Prostate gland (tissue), 2 donors: Measurements from ENCODE around the gene ZC3H12A. TPM values are rescaled to one million over a fixed set of nuclear protein-coding genes. Genes with fewer than 3 reads are reported as not detected.

ENCODE experiments used
- DNase-seq: peaks from one replicate; pipeline ENCODE4 v3.0.0-alpha.2; 2019; ENCODE audit warnings: low spot score
- H3K27ac ChIP-seq, 2 donors: fragments of 200-600 bp; sonication (generic); 2 replicates each; pipeline ENCODE4 v1.5.1; 2017 to 2019
- H3K27me3 ChIP-seq: fragments of 200-600 bp; sonication (generic); replicated peaks from 2 replicates; pipeline ENCODE4 v1.5.1; 2019; ENCODE audit not compliant: insufficient read depth
- H3K36me3 ChIP-seq, 2 donors: fragments of 200-600 bp; sonication (generic); 1 replicate in 1 of 2; 2 replicates in 1 of 2; pipeline versions ENCODE4 v1.5.1 to v1.8.1; 2017 to 2019
- H3K4me1 ChIP-seq: fragments of 200-600 bp; sonication (generic); replicated peaks from 2 replicates; pipeline ENCODE4 v1.5.1; 2019
- H3K4me3 ChIP-seq, 2 donors: fragments of 200-600 bp; sonication (generic); 2 replicates each; pipeline ENCODE4 v1.5.1; 2017 to 2019
- H3K9me3 ChIP-seq: fragments of 200-600 bp; sonication (generic); 2 replicates; pipeline ENCODE4 v1.5.1; 2017
- POLR2A ChIP-seq: fragments of 450-650 bp; IDR thresholded peaks from one replicate; pipeline ENCODE4 v1.6.1; 2016; ENCODE audit warnings: antibody characterized with exemption, mild to moderate bottlenecking
- POLR2AphosphoS5 ChIP-seq: sonication (generic); formaldehyde crosslinking; IDR thresholded peaks from one replicate; pipeline ENCODE4 v1.6.1; 2017; ENCODE audit warnings: antibody characterized with exemption
- WGBS: methylation state at CpG from one replicate; pipeline ENCODE4 v1.1.5; 2018; 5-methylcytosine and 5-hydroxymethylcytosine counted together
- intact Hi-C: fragments of 100-400 bp; cut with DNase I; formaldehyde crosslinking; loops from one replicate; pipeline ENCODE4 v1.14.2; 2022
- total RNA-seq, 2 donors: library from RNA; depleted of rRNA; stranded (reverse); fragments of >200 nt; gene quantifications; one replicate each; pipeline ENCODE4 v1.1.0, GENCODE V29; 2016
- TF ChIP-seq, protein P1 (sequence below), 4 experiments: fragments of 200-600 bp in 2 of 4; fragments of 450-650 bp in 2 of 4; sonication (generic) in 2 of 4; IDR thresholded peaks; 1 replicate in 3 of 4; 2 replicates in 1 of 4; pipeline ENCODE4 v1.5.1; 2016 to 2019; ENCODE audit warnings: antibody characterized with exemption in 4 of 4, mild to moderate bottlenecking in 2 of 4, moderate library complexity in 2 of 4

Gene ZC3H12A
- total RNA-seq, 2 donors from 2014 or later = 74.4 to 97.1 TPM

DNA sequence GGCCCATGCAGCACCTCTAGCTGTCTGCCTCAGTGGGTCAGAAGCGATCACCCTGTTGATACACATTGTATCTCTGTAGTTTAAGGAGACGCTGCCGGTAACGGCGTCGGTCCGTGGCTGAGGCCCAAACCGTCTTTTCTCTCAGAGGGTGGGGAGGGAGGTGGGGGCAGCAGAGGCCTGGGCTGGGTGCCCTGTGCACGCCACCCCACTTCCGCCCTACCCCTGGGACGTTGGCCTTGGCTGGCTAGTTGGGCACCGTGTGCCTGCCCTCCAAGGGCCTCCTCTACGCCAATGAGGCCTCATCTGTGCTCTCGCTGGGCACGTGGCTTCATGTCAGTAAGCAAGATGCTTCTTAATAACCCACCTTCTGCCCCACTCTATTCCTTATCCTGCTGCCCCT is 9.4 kb downstream of the ZC3H12A start:
- peaks cover 32 to 36% of the 10 kb centered on the region in 2 donors for H3K36me3 ChIP-seq
- no peak overlapping the region for H3K4me3 ChIP-seq
- H3K9me3 ChIP-seq = no peaks in the 10 kb centered on the region
- intact Hi-C loops = no loop called here
- WGBS = 77% methylated on average over 15 of the region's 15 CpGs
- peak overlapping the region; percentile 94 to 97 for H3K27ac ChIP-seq
- H3K27me3 ChIP-seq = no peaks in the 10 kb centered on the region
- TF ChIP-seq POLR2A = no peak
- TF ChIP-seq POLR2AphosphoS5 = no peak
- TF ChIP-seq, protein P1, sequence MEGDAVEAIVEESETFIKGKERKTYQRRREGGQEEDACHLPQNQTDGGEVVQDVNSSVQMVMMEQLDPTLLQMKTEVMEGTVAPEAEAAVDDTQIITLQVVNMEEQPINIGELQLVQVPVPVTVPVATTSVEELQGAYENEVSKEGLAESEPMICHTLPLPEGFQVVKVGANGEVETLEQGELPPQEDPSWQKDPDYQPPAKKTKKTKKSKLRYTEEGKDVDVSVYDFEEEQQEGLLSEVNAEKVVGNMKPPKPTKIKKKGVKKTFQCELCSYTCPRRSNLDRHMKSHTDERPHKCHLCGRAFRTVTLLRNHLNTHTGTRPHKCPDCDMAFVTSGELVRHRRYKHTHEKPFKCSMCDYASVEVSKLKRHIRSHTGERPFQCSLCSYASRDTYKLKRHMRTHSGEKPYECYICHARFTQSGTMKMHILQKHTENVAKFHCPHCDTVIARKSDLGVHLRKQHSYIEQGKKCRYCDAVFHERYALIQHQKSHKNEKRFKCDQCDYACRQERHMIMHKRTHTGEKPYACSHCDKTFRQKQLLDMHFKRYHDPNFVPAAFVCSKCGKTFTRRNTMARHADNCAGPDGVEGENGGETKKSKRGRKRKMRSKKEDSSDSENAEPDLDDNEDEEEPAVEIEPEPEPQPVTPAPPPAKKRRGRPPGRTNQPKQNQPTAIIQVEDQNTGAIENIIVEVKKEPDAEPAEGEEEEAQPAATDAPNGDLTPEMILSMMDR (IDR thresholded peaks at IDR 0.05) = no peak
- DNase-seq = no peak
- H3K4me1 ChIP-seq = peaks cover 62% of the 10 kb centered on the region

DNA sequence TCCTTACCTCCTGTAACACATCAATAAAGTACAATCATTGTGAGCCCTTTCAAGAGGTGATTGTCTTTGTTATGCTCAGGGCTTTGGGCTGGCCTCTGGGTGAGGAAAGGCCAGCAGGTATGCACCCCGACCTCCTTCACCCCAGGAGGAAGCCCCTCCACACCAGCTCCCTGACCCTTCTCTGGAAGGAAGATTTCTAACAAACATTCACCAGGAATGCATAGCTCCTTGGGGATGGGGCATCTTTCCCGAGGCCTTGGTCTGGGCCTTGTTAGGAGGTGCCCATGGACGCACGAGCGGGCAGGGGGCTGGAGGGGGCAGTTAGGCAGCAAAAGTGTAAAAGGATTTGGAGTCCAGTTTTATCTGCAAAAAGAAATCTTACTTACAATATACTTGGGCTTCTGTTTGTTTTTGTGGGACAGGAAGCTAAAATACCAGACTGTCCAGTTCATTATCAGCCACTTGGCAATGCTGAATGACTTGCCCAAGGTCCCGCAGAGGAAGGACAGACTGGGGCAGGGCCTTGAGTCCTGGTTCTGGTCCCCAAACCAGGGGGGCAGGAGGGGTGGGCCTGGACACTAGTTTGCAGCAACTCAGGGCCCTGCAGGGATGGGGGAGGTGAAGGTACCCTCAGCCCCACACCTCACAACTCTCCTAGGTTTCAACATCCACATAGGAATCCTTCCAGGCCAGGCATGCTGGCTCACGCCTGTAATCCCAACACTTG is 10.1 kb downstream of the ZC3H12A start:
- peaks cover 32 to 35% of the 10 kb centered on the region in 2 donors for H3K36me3 ChIP-seq
- TF ChIP-seq POLR2A (no peak), POLR2AphosphoS5 (peak; percentile 50)
- H3K4me1 ChIP-seq = peaks cover 58% of the 10 kb centered on the region
- intact Hi-C loops = no loop called here
- H3K9me3 ChIP-seq = no peaks in the 10 kb centered on the region
- peak overlapping the region; percentile 94 to 97 for H3K27ac ChIP-seq
- 40% methylated on average over 7 of the region's 7 CpGs for WGBS
- no peaks in the 10 kb centered on the region for H3K27me3 ChIP-seq
- DNase-seq = no peak
- H3K4me3 ChIP-seq = no peak overlapping the region

DNA sequence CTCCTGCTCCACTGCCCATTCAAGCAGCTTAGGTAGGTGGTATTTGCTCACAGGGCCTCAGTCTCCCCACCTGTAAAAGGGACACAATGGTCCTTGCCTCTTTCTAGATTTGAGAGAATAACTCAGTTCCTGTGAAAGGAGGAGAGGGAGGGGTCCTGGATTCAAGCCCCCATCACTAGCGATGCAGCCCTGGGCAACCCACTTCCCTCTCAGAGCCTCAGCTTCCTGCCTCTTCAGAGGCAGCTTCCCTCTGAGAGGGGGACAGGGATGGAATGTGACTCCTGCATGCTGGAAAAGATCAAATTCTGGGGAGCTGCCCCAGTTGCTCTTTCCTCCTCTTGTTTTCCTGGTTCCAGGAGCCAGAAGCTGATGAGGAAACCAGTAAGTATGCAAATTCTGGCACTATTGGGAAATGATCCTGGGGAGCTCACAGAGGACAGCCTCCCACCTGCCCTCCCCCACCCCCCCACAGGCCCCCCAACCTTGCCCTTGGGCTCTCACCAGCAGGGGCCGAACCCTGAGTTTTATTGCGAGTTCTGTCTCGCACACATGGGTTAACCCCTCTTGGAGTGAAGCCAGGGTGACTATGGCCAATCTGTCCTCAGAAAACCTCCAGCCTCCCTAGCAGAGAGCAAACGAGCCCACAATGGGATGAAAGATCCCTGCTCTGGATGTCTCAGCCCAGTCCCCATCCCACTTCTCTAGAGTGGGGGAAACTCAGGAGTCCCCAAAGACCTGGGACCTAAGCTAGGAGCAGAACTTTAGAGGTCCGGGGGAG is 11.7 kb downstream of the ZC3H12A start:
- TF ChIP-seq, protein P1 (IDR thresholded peaks at IDR 0.05) = no peak
- 37% methylated on average over 6 of the region's 6 CpGs for WGBS
- Histone ChIP-seq H3K27me3 (no peaks in the 10 kb centered on the region), H3K9me3 (no peaks in the 10 kb centered on the region), H3K4me3 (no peak overlapping the region), H3K27ac (peak overlapping the region; percentile 94 to 97), H3K36me3 (peaks cover 25 to 26% of the 10 kb centered on the region in 2 donors), H3K4me1 (peaks cover 45% of the 10 kb centered on the region)
- DNase-seq = no peak
- intact Hi-C loops = loop anchor here (2.0 kb wide), 1 partner anchor 31 kb away; no protein-coding TSS in a partner anchor

DNA sequence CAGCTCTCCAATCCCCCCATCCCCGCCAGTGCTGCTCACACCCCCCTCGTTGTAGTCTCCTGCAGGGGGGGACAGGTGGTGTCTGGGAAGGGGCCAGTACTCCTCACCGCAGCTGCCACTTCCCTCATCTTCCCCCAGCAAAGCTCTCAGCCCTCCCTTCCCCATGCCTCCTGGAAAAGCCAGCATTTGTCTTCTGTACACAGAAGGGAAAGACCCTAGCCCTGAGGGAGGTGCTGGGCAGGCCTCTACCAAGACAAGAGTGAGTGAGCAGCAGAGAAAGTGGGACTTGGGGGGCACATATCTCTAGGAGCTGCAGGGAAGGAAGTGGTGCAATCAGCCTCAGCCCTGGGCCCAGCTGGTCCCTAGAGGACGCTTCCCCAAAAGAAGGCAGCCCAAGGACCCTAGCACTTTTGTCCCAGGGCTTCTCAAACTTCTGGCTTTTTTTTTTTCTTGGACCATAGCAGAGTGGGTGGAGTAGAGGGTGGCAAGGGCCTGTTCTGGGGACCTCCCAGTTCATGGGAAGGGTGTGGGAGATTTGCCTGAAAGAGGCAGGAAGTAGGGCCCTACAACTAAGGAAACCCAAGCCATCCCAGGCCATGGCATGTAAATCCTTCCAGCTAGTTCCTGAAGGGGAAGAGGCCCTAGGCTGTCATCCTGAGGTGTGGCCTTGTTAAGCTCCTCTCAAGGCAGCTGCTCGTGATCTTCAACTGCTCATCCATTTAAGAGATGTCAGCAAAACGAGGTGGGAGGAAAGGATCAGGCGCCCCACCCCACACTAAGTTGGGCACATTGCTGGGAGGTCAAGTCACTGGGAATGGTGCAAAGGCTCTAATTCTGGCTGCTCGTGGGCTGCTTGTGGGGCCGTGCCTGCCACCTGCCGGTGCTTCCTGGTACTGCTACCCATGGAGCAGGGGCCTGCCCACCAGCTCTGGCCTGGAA is 12.6 kb downstream of the ZC3H12A start:
- Histone ChIP-seq H3K4me3 (no peak overlapping the region), H3K36me3 (peaks cover 16 to 23% of the 10 kb centered on the region in 2 donors), H3K27ac (peak overlapping the region; percentile 94 to 97), H3K9me3 (no peaks in the 10 kb centered on the region), H3K4me1 (peaks cover 37% of the 10 kb centered on the region), H3K27me3 (no peaks in the 10 kb centered on the region)
- 24% methylated on average over 10 of the region's 10 CpGs for WGBS
- intact Hi-C loops = loop anchor here (2.0 kb wide), 1 partner anchor 32 kb away; no protein-coding TSS in a partner anchor
- TF ChIP-seq, protein P1 (IDR thresholded peaks at IDR 0.05) = peak; percentile 91 to 98 (median 96)
- peak; percentile 45 for TF ChIP-seq POLR2AphosphoS5
- TF ChIP-seq POLR2A = no peak
- DNase-seq = no peak
